Gastroesophageal sphincter (tissue), 4 donors: ENCODE data around the gene MAN1A1. TPM values are rescaled to one million over a fixed set of nuclear protein-coding genes. Genes with fewer than 3 reads are reported as not detected.

Source experiments
- ATAC-seq: fragments of 150-250 bp; one replicate; pipeline ENCODE4 v1.9.1; 2016; ENCODE audit warnings: mild to moderate bottlenecking, moderate library complexity
- H3K27ac ChIP-seq, 4 donors: fragments of 200-600 bp; sonication (generic) in 3 of 4; 1 replicate in 3 of 4; 2 replicates in 1 of 4; pipeline ENCODE4 v1.5.1; 2016 to 2019
- H3K27me3 ChIP-seq: fragments of 200-600 bp; sonication (generic); one replicate; pipeline ENCODE4 v1.5.1; 2019
- H3K36me3 ChIP-seq, 2 donors: fragments of 200-600 bp; sonication (generic); one replicate each; pipeline ENCODE4 v1.5.1; 2019; ENCODE audit warnings: control low read depth in 1 of 2
- H3K4me1 ChIP-seq, 3 donors: fragments of 200-600 bp; sonication (generic); 1 replicate in 2 of 3; 2 replicates in 1 of 3; pipeline ENCODE4 v1.5.1; 2016 to 2019; ENCODE audit warnings: control low read depth in 2 of 3
- H3K4me3 ChIP-seq, 2 donors: fragments of 200-600 bp; sonication (generic); one replicate each; pipeline ENCODE4 v1.5.1; 2019; ENCODE audit warnings: mild to moderate bottlenecking in 1 of 2, moderate library complexity in 1 of 2
- H3K9me3 ChIP-seq, 3 donors: fragments of 200-600 bp; sonication (generic); one replicate each; pipeline ENCODE4 v1.5.1; 2017 to 2019; ENCODE audit warnings: control low read depth in 2 of 3
- EP300 ChIP-seq: sonication (generic); formaldehyde crosslinking; IDR thresholded peaks from one replicate; pipeline ENCODE4 v1.6.1; 2017; ENCODE audit warnings: antibody characterized with exemption, mild to moderate bottlenecking
- POLR2A ChIP-seq, 2 donors: fragments of 450-650 bp; IDR thresholded peaks; one replicate each; pipeline ENCODE4 v1.6.1; 2017; ENCODE audit warnings: antibody characterized with exemption in 2 of 2, mild to moderate bottlenecking in 2 of 2, moderate library complexity in 1 of 2
- POLR2AphosphoS5 ChIP-seq: sonication (generic); formaldehyde crosslinking; IDR thresholded peaks from one replicate; pipeline ENCODE4 v1.6.1; 2017; ENCODE audit warnings: antibody characterized with exemption
- WGBS, 2 donors: methylation state at CpG; one replicate each; pipeline ENCODE4 v1.1.5; 2018; ENCODE audit warnings: low coverage in 1 of 2; 5-methylcytosine and 5-hydroxymethylcytosine counted together
- total RNA-seq, 4 donors: library from RNA; depleted of rRNA; stranded (reverse); fragments of >200 nt; gene quantifications; one replicate each; pipeline ENCODE4 v1.1.0, GENCODE V29; 2016
- TF ChIP-seq, protein P1 (sequence below), 4 experiments: fragments of 200-600 bp in 2 of 4; fragments of 450-650 bp in 2 of 4; sonication (generic) in 1 of 4; IDR thresholded peaks; one replicate each; pipeline ENCODE4 v1.5.1; 2017 to 2019; ENCODE audit warnings: antibody characterized with exemption in 4 of 4, mild to moderate bottlenecking in 2 of 4, moderate library complexity in 2 of 4

MAN1A1 gene
- total RNA-seq, 4 donors from 2014 or later: 73.3 to 177 (median 110) TPM

DNA sequence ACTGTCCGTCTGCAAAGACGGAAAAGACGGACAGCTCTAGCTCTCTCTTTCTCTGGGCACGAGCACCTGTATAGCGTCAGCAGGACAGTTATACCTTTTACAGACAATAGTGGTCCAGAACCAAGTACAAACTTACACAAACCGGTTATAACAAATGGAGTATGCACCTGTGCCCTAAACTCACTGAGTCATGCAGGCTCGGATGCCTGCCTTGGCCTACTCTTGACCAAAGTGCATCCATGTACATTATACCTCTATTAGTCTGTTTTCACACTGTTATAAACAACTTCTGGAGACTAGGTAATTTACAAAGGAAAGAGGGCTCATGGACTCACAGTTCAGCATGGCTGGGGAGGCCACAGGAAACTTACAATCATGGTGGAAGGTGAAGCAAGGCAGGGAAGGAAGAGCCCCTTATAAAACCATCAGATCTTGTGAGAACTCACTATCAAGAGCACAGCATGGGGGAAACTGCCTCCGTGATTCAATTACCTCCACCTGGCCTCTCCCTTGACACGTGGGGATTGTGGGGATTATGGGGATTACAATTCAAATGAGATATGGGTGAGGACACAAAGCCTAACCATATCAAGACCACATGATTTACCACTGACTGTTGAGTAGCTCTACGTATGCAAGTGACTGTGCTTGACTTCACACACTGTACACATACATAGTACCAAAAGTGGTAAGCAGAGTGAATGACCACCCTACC, 23.1 kb downstream of the MAN1A1 start:
- no peak overlapping the region for H3K4me3 ChIP-seq
- no peaks in the 10 kb centered on the region for H3K9me3 ChIP-seq
- TF ChIP-seq EP300 (no peak), POLR2AphosphoS5 (no peak), POLR2A (IDR thresholded peaks at IDR 0.05) (no peak)
- TF ChIP-seq, protein P1, sequence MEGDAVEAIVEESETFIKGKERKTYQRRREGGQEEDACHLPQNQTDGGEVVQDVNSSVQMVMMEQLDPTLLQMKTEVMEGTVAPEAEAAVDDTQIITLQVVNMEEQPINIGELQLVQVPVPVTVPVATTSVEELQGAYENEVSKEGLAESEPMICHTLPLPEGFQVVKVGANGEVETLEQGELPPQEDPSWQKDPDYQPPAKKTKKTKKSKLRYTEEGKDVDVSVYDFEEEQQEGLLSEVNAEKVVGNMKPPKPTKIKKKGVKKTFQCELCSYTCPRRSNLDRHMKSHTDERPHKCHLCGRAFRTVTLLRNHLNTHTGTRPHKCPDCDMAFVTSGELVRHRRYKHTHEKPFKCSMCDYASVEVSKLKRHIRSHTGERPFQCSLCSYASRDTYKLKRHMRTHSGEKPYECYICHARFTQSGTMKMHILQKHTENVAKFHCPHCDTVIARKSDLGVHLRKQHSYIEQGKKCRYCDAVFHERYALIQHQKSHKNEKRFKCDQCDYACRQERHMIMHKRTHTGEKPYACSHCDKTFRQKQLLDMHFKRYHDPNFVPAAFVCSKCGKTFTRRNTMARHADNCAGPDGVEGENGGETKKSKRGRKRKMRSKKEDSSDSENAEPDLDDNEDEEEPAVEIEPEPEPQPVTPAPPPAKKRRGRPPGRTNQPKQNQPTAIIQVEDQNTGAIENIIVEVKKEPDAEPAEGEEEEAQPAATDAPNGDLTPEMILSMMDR (IDR thresholded peaks at IDR 0.05): no peak
- H3K4me1 ChIP-seq: peaks cover 0 to 55% (median 2%) of the 10 kb centered on the region in 3 donors
- 90 to 94% methylated on average over 3 to 8 of the region's 10 CpGs for WGBS, 2 donors
- no peaks in the 10 kb centered on the region for H3K27me3 ChIP-seq
- no peak for ATAC-seq
- peaks cover 0 to 6% of the 10 kb centered on the region in 2 donors for H3K36me3 ChIP-seq
- no peak overlapping the region for H3K27ac ChIP-seq

DNA sequence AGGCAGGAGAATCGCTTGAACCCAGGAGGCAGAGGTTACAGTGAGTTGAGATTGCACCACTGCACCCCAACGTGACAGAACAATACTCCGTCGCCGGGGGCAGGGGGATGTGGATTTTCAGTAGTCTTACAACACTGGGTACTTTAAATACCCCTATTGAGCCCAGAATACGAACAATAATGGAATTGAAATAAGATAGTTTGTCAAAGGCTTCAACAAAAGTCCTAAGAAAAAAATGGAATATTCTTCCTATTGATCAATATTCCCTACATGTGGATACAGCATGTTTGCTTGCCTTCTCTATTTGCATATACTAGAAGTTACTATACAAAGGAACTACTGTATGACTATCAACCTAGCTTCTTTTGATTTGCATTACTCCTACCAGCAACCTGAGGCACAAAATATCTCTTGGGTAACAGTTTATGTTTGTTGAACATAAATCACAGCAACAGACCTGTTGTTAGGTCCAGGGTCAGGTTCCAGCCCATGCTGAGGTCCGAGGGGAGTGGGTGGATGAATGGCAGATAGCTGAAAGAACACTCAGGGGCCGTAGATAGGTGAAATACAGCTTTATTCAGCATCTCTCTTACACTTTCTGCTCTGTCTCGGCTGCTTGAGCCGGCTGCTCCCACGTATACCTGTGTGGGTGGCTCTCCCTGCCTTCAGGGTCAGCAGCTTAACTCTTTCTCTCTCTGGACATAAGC, 23.8 kb downstream of the MAN1A1 start:
- no peak overlapping the region for H3K27ac ChIP-seq
- WGBS, 2 donors: 81 to 94% methylated on average over 5 to 9 of the region's 11 CpGs
- no peaks in the 10 kb centered on the region for H3K9me3 ChIP-seq
- H3K36me3 ChIP-seq: peaks cover 0 to 6% of the 10 kb centered on the region in 2 donors
- TF ChIP-seq EP300: no peak
- TF ChIP-seq POLR2A (IDR thresholded peaks at IDR 0.05): no peak
- no peak for TF ChIP-seq POLR2AphosphoS5
- TF ChIP-seq, protein P1 (IDR thresholded peaks at IDR 0.05): no peak
- ATAC-seq: no peak
- peaks cover 0 to 55% (median 2%) of the 10 kb centered on the region in 3 donors for H3K4me1 ChIP-seq
- no peak overlapping the region for H3K4me3 ChIP-seq
- no peaks in the 10 kb centered on the region for H3K27me3 ChIP-seq

DNA sequence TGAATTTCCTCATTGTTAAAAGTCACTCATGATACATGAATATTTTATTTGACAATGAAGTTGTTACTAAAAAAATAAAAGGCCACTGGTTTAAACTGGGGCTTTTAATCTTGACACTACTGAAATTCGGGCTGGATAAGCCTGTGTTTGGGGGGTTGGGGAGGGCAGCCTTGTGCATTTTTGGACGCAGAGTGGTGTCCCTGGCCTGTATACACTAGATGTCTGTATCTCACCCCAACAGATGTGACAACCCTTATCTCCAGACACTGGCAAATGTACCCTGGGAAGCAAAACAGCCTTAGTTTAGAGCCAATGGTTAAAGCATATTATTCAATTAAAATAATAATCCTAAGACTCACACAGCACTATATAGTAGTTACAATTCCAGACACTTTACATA, 24.8 kb downstream of the MAN1A1 start:
- Histone ChIP-seq H3K36me3 (peaks cover 0 to 9% of the 10 kb centered on the region in 2 donors), H3K27me3 (no peaks in the 10 kb centered on the region), H3K4me1 (peaks cover 0 to 52% (median 2%) of the 10 kb centered on the region in 3 donors), H3K27ac (no peak overlapping the region), H3K9me3 (no peaks in the 10 kb centered on the region), H3K4me3 (no peak overlapping the region)
- ATAC-seq: no peak
- TF ChIP-seq POLR2A (IDR thresholded peaks at IDR 0.05): no peak
- 38 to 60% methylated on average over 2 of the region's 2 CpGs for WGBS, 2 donors

DNA sequence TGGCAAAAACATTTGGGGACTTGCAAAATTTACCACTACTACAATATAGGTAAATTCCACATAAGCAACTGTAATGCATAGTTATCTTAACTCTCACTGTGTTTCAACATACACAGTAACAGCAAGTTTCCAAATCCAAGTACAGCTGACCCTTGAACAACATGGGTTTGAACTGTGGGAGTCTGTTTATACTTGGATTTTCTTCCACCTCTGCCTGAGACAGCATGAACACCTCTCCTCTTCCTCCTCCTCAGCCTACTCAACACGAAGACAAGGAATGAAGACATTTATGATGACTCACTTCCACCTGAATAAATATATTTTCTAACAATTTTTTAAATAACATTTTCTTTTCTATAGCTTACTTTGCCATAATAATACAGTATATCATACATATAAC, 25.6 kb downstream of the MAN1A1 start:
- 31 to 63% methylated on average over 1 of the region's 1 CpG for WGBS, 2 donors
- Histone ChIP-seq H3K36me3 (peaks cover 0 to 10% of the 10 kb centered on the region in 2 donors), H3K4me1 (peaks cover 0 to 44% (median 2%) of the 10 kb centered on the region in 3 donors), H3K9me3 (no peaks in the 10 kb centered on the region), H3K27ac (no peak overlapping the region), H3K27me3 (no peaks in the 10 kb centered on the region), H3K4me3 (no peak overlapping the region)
- TF ChIP-seq EP300: no peak
- no peak for TF ChIP-seq POLR2A (IDR thresholded peaks at IDR 0.05)
- TF ChIP-seq POLR2AphosphoS5: no peak
- TF ChIP-seq, protein P1 (IDR thresholded peaks at IDR 0.05): no peak
- ATAC-seq: no peak

DNA sequence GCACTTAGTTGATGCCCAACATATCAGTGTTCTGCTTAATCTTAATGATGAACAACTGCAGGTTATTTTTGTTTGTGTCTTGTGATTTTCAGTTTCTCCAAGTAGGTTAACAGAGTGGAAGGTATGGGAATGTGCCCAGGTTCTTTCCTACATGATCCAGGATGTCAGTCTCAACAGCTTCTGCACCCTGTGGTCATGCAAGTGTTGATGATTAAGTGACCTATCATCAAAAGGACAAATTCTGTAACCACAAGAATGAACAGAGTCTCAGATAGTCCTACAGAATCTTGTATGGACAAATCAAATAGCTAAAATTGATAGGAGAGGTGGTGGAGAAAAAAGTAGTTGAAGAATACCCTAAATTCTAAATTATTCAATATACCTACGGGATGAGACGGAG, 26.1 kb downstream of the MAN1A1 start:
- H3K4me3 ChIP-seq: no peak overlapping the region
- TF ChIP-seq POLR2AphosphoS5: no peak
- TF ChIP-seq, protein P1 (IDR thresholded peaks at IDR 0.05): no peak
- no peak for TF ChIP-seq EP300
- TF ChIP-seq POLR2A (IDR thresholded peaks at IDR 0.05): no peak
- no peak for ATAC-seq
- H3K27ac ChIP-seq: no peak overlapping the region
- H3K9me3 ChIP-seq: no peaks in the 10 kb centered on the region
- 93 to 100% methylated on average over 2 of the region's 2 CpGs for WGBS, 2 donors
- H3K36me3 ChIP-seq: peaks cover 0 to 10% of the 10 kb centered on the region in 2 donors
- H3K4me1 ChIP-seq: peaks cover 0 to 40% (median 2%) of the 10 kb centered on the region in 3 donors
- H3K27me3 ChIP-seq: no peaks in the 10 kb centered on the region
